Measurements from ENCODE around the gene TNFRSF6B.
"Not testable (repeated sequence)": the region's sequence is repeated elsewhere in the genome, so short reads cannot be mapped to it uniquely, and the experiment has no call there.

TNFRSF6B gene

GRCh38 chr20:63718996-63719395, 22.5 kb downstream of the TNFRSF6B start:
- ATAC-seq, result no peak

GRCh38 chr20:63722967-63723622, 26.6 kb downstream of the TNFRSF6B start:
- ATAC-seq, result not testable (repeated sequence)

More at GRCh38 chr20:63718996-63719395, 22.5 kb downstream of the TNFRSF6B start:
- TF ChIP-seq RARB (CRISPR knock-in tag; IDR thresholded peaks at IDR 0.05) (no peak), ZC3H10 (CRISPR knock-in tag; IDR thresholded peaks at IDR 0.05) (no peak), CSDC2 (CRISPR knock-in tag; IDR thresholded peaks at IDR 0.05) (no peak), TOX (CRISPR knock-in tag; IDR thresholded peaks at IDR 0.05; ENCODE audit: borderline replicate concordance) (no peak), ARNTL (CRISPR knock-in tag; IDR thresholded peaks at IDR 0.05; ENCODE audit: borderline replicate concordance, low read depth) (no peak), OSR1 (CRISPR knock-in tag; IDR thresholded peaks at IDR 0.05) (no peak), TCF4 (CRISPR knock-in tag; IDR thresholded peaks at IDR 0.05; ENCODE audit: borderline replicate concordance) (no peak), PPARA (CRISPR knock-in tag; IDR thresholded peaks at IDR 0.05; ENCODE audit: borderline replicate concordance) (no peak), PATZ1 (CRISPR knock-in tag; IDR thresholded peaks at IDR 0.05; ENCODE audit: borderline replicate concordance) (no peak), CSRNP3 (CRISPR knock-in tag; IDR thresholded peaks at IDR 0.05) (no peak), SNAI2 (CRISPR knock-in tag; IDR thresholded peaks at IDR 0.05) (no peak), ESRRG (CRISPR knock-in tag; IDR thresholded peaks at IDR 0.05) (no peak), GLIS3 (CRISPR knock-in tag; IDR thresholded peaks at IDR 0.05) (no peak), ZNF8 (CRISPR knock-in tag; IDR thresholded peaks at IDR 0.05) (no peak)

GRCh38 chr20:63730189-63730733, 33.8 kb downstream of the TNFRSF6B start:
- not testable (repeated sequence) for ATAC-seq

GRCh38 chr20:63731410-63731809, 35.0 kb downstream of the TNFRSF6B start:
- no peak for ATAC-seq
- TF ChIP-seq POU6F1 (CRISPR knock-in tag; IDR thresholded peaks at IDR 0.05; ENCODE audit: borderline replicate concordance, low read depth), result no peak
- no peak for TF ChIP-seq BACH2 (CRISPR knock-in tag; IDR thresholded peaks at IDR 0.05; ENCODE audit: borderline replicate concordance)
- no peak for TF ChIP-seq CSRNP3 (CRISPR knock-in tag; IDR thresholded peaks at IDR 0.05)
- TF ChIP-seq ZC3H10 (CRISPR knock-in tag; IDR thresholded peaks at IDR 0.05), result no peak
- TF ChIP-seq PATZ1 (CRISPR knock-in tag; IDR thresholded peaks at IDR 0.05; ENCODE audit: borderline replicate concordance), result no peak
- no peak for TF ChIP-seq OSR1 (CRISPR knock-in tag; IDR thresholded peaks at IDR 0.05)
- TF ChIP-seq PPARA (CRISPR knock-in tag; IDR thresholded peaks at IDR 0.05; ENCODE audit: borderline replicate concordance), result no peak
- no peak for TF ChIP-seq ZNF8 (CRISPR knock-in tag; IDR thresholded peaks at IDR 0.05)
- TF ChIP-seq ARNTL (CRISPR knock-in tag; IDR thresholded peaks at IDR 0.05; ENCODE audit: borderline replicate concordance, low read depth), result no peak
- TF ChIP-seq ZFP3 (CRISPR knock-in tag; IDR thresholded peaks at IDR 0.05), result no peak
- no peak for TF ChIP-seq ZFP30 (CRISPR knock-in tag; IDR thresholded peaks at IDR 0.05)
- TF ChIP-seq CSDC2 (CRISPR knock-in tag; IDR thresholded peaks at IDR 0.05), result no peak
- TF ChIP-seq ESRRG (CRISPR knock-in tag; IDR thresholded peaks at IDR 0.05), result no peak
- TF ChIP-seq TOX (CRISPR knock-in tag; IDR thresholded peaks at IDR 0.05; ENCODE audit: borderline replicate concordance), result no peak
- no peak for TF ChIP-seq SNAI2 (CRISPR knock-in tag; IDR thresholded peaks at IDR 0.05)
- no peak for TF ChIP-seq ISL1 (CRISPR knock-in tag; IDR thresholded peaks at IDR 0.05)

All from SK-N-SH treated with all-trans-retinoic acid at 6 μM for 48 hours (cell line).